GM12878 (cell line): ENCODE measurements around the gene SERPINI2.

Source experiments
- E4F1 ChIP-seq: fragments of 450-650 bp; IDR thresholded peaks from 2 replicates; pipeline ENCODE4 v1.6.1; 2018; ENCODE audit warnings: borderline replicate concordance, mild to moderate bottlenecking; ENCODE audit not compliant: partially characterized antibody
- EZH2 ChIP-seq: IDR thresholded peaks from 2 replicates; pipeline ENCODE4 v1.6.1; 2012; ENCODE audit warnings: low read depth, mild to moderate bottlenecking, control low read depth, inconsistent platforms, low read length, borderline replicate concordance; ENCODE audit not compliant: control insufficient read depth
- HDGF ChIP-seq: fragments of 450-650 bp; IDR thresholded peaks from 2 replicates; pipeline ENCODE4 v1.6.1; 2016; ENCODE audit warnings: antibody characterized with exemption
- MYC ChIP-seq: IDR thresholded peaks from 2 replicates; pipeline ENCODE4 v1.6.1; 2011; ENCODE audit warnings: mild to moderate bottlenecking, low read length, moderate library complexity, inconsistent platforms; ENCODE audit not compliant: insufficient read depth, insufficient replicate concordance, insufficient read length, severe bottlenecking
- SMARCA5 ChIP-seq: fragments of 450-650 bp; IDR thresholded peaks from 2 replicates; pipeline ENCODE4 v1.6.1; 2017; ENCODE audit warnings: mild to moderate bottlenecking
- ZSCAN29 ChIP-seq: fragments of 450-650 bp; IDR thresholded peaks from 2 replicates; pipeline ENCODE4 v1.6.1; 2017; ENCODE audit warnings: mild to moderate bottlenecking, moderate library complexity

GRCh38 chr3:167394003-167394402, 79.8 kb downstream of the SERPINI2 start:
- TF ChIP-seq EZH2: no peak
- TF ChIP-seq HDGF: no peak
- no peak for TF ChIP-seq MYC
- TF ChIP-seq E4F1: no peak
- TF ChIP-seq ZSCAN29: no peak
- no peak for TF ChIP-seq SMARCA5
